Measurements from ENCODE around the gene LHX2.
"Not testable (repeated sequence)": the region's sequence is repeated elsewhere in the genome, so short reads cannot be mapped to it uniquely, and the experiment has no call there.

Gene LHX2

GRCh38 chr9:123972618-123973017, 39.0 kb upstream of the LHX2 start:
- H3K9ac ChIP-seq (ENCODE audit: low read length), result no peak overlapping the region
- H2AFZ ChIP-seq (ENCODE audit: low read depth, low read length), result no peak overlapping the region
- H3K9me3 ChIP-seq (ENCODE audit: insufficient read depth, low read length), result 0 out of 2 replicates have a peak, but pooled peaks cover 5% of the 10 kb centered on the region
- peaks cover 36% of the 10 kb centered on the region for H3K27me3 ChIP-seq (ENCODE audit: low read depth, low read length)
- H3K27ac ChIP-seq (ENCODE audit: low read length), result no peak overlapping the region
- no peak overlapping the region for H3K4me3 ChIP-seq (ENCODE audit: low read length)
- TF ChIP-seq EZH2phosphoT487 (IDR thresholded peaks at IDR 0.05; ENCODE audit: low read depth), result no peak
- TF ChIP-seq, protein P1, sequence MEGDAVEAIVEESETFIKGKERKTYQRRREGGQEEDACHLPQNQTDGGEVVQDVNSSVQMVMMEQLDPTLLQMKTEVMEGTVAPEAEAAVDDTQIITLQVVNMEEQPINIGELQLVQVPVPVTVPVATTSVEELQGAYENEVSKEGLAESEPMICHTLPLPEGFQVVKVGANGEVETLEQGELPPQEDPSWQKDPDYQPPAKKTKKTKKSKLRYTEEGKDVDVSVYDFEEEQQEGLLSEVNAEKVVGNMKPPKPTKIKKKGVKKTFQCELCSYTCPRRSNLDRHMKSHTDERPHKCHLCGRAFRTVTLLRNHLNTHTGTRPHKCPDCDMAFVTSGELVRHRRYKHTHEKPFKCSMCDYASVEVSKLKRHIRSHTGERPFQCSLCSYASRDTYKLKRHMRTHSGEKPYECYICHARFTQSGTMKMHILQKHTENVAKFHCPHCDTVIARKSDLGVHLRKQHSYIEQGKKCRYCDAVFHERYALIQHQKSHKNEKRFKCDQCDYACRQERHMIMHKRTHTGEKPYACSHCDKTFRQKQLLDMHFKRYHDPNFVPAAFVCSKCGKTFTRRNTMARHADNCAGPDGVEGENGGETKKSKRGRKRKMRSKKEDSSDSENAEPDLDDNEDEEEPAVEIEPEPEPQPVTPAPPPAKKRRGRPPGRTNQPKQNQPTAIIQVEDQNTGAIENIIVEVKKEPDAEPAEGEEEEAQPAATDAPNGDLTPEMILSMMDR (IDR thresholded peaks at IDR 0.05; ENCODE audit: low read depth, low read length), result no peak
- H3K4me1 ChIP-seq (ENCODE audit: low read length), result no peaks in the 10 kb centered on the region
- no peaks in the 10 kb centered on the region for H3K36me3 ChIP-seq (replicated peaks; ENCODE audit: low read depth, low read length)
- H3K4me2 ChIP-seq (ENCODE audit: low read length), result no peak overlapping the region
- no peaks in the 10 kb centered on the region for H4K20me1 ChIP-seq (ENCODE audit: insufficient read depth, low read length)
- no peaks in the 10 kb centered on the region for H3K79me2 ChIP-seq (ENCODE audit: low read length)

DNA sequence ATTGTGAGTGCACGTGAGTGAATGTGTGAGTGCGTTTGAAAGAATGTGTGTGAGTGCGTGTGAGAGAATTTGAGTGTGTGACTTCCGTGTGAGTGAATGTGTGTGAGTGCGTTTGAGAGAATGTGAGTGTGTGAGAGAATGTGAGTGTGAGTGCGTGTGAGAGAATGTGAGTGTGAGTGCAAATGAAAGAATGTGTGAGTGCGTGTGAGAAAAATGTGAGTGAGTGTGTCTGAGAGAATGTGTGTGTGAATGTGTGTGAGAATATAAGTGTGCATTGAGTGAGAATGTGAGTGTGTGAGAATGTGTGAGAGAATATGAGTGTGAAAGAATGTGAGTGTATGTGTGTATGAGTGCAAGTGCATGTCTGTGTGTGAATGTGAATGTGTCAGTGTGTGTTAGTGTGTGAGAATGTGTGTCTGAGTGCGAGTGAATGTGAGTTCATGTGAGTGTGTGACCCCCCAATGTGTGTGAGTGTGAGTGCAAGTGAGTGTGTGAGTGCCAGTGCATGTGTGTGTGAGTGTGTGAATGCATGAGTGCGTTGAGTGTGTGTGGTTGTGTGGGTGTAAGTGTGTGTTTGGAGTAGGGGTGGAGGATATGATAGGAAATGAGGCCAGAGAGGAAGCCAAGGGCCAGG, 37.9 kb upstream of the LHX2 start:
- H3K9me3 ChIP-seq (ENCODE audit: insufficient read depth, low read length), result 0 out of 2 replicates have a peak, but pooled peaks cover 5% of the 10 kb centered on the region
- H3K27ac ChIP-seq (ENCODE audit: low read length), result no peak overlapping the region
- H3K4me2 ChIP-seq (ENCODE audit: low read length), result no peak overlapping the region
- no peaks in the 10 kb centered on the region for H3K36me3 ChIP-seq (replicated peaks; ENCODE audit: low read depth, low read length)
- peaks cover 33% of the 10 kb centered on the region for H3K27me3 ChIP-seq (ENCODE audit: low read depth, low read length)
- H3K79me2 ChIP-seq (ENCODE audit: low read length), result no peaks in the 10 kb centered on the region
- H3K4me3 ChIP-seq (ENCODE audit: low read length), result no peak overlapping the region
- TF ChIP-seq, protein P1 (IDR thresholded peaks at IDR 0.05; ENCODE audit: low read depth, low read length), result no peak
- no peak for TF ChIP-seq EZH2phosphoT487 (IDR thresholded peaks at IDR 0.05; ENCODE audit: low read depth)
- H3K9ac ChIP-seq (ENCODE audit: low read length), result no peak overlapping the region
- no peaks in the 10 kb centered on the region for H3K4me1 ChIP-seq (ENCODE audit: low read length)
- no peak overlapping the region for H2AFZ ChIP-seq (ENCODE audit: low read depth, low read length)
- H4K20me1 ChIP-seq (ENCODE audit: insufficient read depth, low read length), result no peaks in the 10 kb centered on the region

DNA sequence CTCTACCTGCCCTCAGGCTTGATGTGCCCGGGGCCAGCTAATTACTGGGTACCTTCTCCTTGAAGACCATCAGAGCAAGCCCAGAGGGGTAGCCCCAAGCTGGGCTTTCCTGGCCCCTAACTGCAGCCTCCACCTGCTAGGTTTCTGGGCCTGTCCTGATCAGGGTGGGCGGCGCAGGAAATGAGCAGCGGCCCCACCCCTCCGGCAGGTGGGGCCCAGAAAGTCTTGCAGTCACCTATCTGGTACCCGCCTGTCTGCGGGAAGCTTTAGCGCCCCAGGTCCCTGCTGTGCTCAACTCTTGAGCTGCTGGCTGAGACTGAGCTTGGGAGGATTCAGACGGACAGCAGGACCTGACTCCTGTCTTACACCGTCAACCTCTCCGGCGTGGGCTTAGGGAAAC, 37.1 kb upstream of the LHX2 start:
- H3K27me3 ChIP-seq (ENCODE audit: low read depth, low read length), result peaks cover 31% of the 10 kb centered on the region
- no peak overlapping the region for H3K9ac ChIP-seq (ENCODE audit: low read length)

DNA sequence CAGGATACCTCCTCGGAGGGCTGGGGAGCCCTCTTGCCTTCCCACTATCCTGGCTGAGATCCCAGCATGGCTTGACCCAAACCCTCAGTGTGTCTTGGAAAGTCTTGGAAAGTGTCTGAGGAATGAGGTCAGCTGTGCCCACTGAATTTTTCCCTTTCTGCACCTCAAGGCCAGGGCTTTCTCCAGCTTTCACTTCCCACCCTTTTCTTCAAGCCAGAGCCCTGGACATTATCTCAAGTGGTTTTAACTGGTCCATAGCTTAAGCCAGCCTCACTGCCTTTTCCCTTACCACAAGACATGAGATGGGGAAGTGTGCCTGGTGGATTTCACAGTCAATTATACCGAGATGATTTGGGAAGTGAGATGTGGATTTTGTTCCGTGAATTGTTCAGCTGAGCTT, 35.7 kb upstream of the LHX2 start:
- TF ChIP-seq, protein P1 (IDR thresholded peaks at IDR 0.05; ENCODE audit: low read depth, low read length), result no peak
- TF ChIP-seq EZH2phosphoT487 (IDR thresholded peaks at IDR 0.05; ENCODE audit: low read depth), result no peak
- Histone ChIP-seq H3K4me2 (ENCODE audit: low read length) (no peak overlapping the region), H3K27me3 (ENCODE audit: low read depth, low read length) (peaks cover 25% of the 10 kb centered on the region), H3K36me3 (replicated peaks; ENCODE audit: low read depth, low read length) (peaks cover 3% of the 10 kb centered on the region), H3K4me1 (ENCODE audit: low read length) (no peaks in the 10 kb centered on the region), H2AFZ (ENCODE audit: low read depth, low read length) (no peak overlapping the region), H3K9ac (ENCODE audit: low read length) (no peak overlapping the region), H4K20me1 (ENCODE audit: insufficient read depth, low read length) (no peaks in the 10 kb centered on the region), H3K9me3 (ENCODE audit: insufficient read depth, low read length) (peaks cover 14% of the 10 kb centered on the region), H3K79me2 (ENCODE audit: low read length) (no peaks in the 10 kb centered on the region), H3K4me3 (ENCODE audit: low read length) (no peak overlapping the region), H3K27ac (ENCODE audit: low read length) (no peak overlapping the region)

More for the DNA sequence above, 37.1 kb upstream of the LHX2 start:
- Histone ChIP-seq H2AFZ (ENCODE audit: low read depth, low read length) (no peak overlapping the region), H3K4me1 (ENCODE audit: low read length) (no peaks in the 10 kb centered on the region), H4K20me1 (ENCODE audit: insufficient read depth, low read length) (no peaks in the 10 kb centered on the region), H3K27ac (ENCODE audit: low read length) (no peak overlapping the region), H3K4me2 (ENCODE audit: low read length) (no peak overlapping the region), H3K36me3 (replicated peaks; ENCODE audit: low read depth, low read length) (peaks cover 3% of the 10 kb centered on the region), H3K79me2 (ENCODE audit: low read length) (no peaks in the 10 kb centered on the region), H3K4me3 (ENCODE audit: low read length) (no peak overlapping the region), H3K9me3 (ENCODE audit: insufficient read depth, low read length) (peaks cover 10% of the 10 kb centered on the region)
- TF ChIP-seq, protein P1 (IDR thresholded peaks at IDR 0.05; ENCODE audit: low read depth, low read length), result no peak
- no peak for TF ChIP-seq EZH2phosphoT487 (IDR thresholded peaks at IDR 0.05; ENCODE audit: low read depth)

GRCh38 chr9:123976579-123976978, 35.0 kb upstream of the LHX2 start:
- not testable (repeated sequence) for H2AFZ ChIP-seq (ENCODE audit: low read depth, low read length); H3K36me3 ChIP-seq (replicated peaks; ENCODE audit: low read depth, low read length); H3K27ac ChIP-seq (ENCODE audit: low read length); H3K4me2 ChIP-seq (ENCODE audit: low read length); H3K4me1 ChIP-seq (ENCODE audit: low read length); H3K4me3 ChIP-seq (ENCODE audit: low read length); H4K20me1 ChIP-seq (ENCODE audit: insufficient read depth, low read length); H3K79me2 ChIP-seq (ENCODE audit: low read length); H3K9ac ChIP-seq (ENCODE audit: low read length)
- Histone ChIP-seq H3K9me3 (ENCODE audit: insufficient read depth, low read length) (peaks cover 14% of the 10 kb centered on the region), H3K27me3 (ENCODE audit: low read depth, low read length) (peaks cover 27% of the 10 kb centered on the region)

All from OCI-LY3 (cell line).